Measurements from ENCODE around the gene PHRF1.
"Not testable (repeated sequence)": the region's sequence is repeated elsewhere in the genome, so short reads cannot be mapped to it uniquely, and the experiment has no call there.

Gene PHRF1

GRCh38 chr11:626475-627307, 50.4 kb downstream of the PHRF1 start, which contains the start of gene SCT:
SCT (minus strand) TSS chr11:627181; CDS start chr11:627143, 38 bp downstream.
- FAIRE-seq (no peak), DNase-seq (ENCODE audit: low spot score) (no peak)

DNA sequence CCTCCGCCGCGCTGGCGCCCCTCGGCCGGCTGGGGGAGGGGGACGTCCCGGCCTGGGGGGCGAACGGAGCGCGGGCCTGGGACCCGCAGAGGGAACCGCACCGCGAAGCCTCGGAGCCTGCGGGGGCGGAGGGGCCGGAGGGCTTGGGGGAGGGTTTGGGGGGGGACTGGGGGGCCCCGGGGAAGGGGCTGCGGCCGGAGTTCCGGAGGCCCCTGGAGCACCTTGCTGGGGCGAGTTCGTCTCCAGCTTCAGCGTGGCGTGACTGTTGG, 51.0 kb downstream of the PHRF1 start:
- DNase-seq (ENCODE audit: low spot score): no peak
- FAIRE-seq: no peak

GRCh38 chr11:628056-628455, 51.8 kb downstream of the PHRF1 start:
- DNase-seq (ENCODE audit: low spot score) (no peak), FAIRE-seq (no peak)

GRCh38 chr11:629237-629583, 52.9 kb downstream of the PHRF1 start:
- no peak for DNase-seq (ENCODE audit: low spot score)
- FAIRE-seq: no peak

- DNase-seq (ENCODE audit: low spot score) (no peak), FAIRE-seq (no peak)
Observed at GRCh38 chr11:630871-631270, 54.6 kb downstream of the PHRF1 start.

DNA sequence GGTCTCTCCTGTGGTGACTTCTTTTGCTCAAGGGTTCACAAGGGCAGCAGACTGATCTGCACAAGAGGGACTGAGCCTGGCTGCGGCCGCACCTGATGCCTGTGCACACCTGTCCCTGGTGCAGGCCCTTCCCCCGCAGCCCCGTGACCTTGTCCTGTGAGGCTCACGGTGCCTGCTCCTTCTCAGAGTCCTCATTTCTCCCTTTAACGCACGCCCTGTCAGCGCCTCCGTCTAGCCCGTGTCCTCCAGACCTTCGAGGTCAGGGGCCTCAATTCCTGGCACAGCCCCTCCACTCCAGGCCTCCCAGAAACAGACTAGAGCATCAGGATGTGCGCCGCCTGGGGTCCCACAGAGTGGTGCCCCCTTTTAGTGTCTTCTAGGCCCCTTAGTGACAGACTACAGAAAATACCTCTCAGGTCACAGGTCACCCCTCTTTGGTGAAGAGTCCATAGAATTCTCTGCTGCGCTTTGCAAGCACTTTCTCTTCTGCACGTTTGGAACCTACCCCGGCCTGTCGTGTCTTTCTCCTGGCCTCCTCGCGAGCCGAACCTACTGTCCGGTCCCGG, 59.8 kb downstream of the PHRF1 start:
- no peak for DNase-seq (ENCODE audit: low spot score)
- FAIRE-seq: no peak

DNA sequence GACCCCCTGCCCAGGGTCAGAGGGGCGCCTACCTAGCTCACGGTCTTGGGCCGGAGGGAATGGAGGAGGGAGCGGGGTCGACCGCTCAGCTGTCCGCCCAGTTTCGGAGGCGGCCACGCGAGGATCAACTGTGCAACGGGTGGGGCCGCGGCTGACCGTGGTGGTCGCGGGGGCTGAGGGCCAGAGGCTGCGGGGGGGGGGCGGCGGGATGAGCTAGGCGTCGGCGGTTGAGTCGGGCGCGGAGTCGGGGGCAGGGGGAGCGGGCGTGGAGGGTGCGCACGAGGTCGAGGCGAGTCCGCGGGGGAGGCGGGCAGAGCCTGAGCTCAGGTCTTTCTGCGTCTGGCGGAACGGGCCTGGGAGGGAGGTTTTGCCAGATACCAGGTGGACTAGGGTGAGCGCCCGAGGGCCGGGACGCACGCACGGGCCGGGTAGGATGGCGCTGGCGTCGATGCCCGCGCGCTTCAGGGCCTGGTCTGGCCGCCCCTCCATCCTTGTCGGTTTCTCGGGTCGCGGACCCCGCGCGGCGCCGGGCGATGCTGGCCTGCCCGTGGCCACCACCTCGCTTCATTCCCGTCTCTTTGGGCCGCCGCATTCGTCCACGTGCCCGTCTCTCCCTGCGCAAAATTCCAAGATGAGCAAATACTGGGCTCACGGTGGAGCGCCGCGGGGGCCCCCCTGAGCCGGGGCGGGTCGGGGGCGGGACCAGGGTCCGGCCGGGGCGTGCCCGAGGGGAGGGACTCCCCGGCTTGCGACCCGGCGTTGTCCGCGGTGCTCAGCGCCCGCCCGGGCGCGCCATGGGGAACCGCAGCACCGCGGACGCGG, 60.5 kb downstream of the PHRF1 start, which contains the start of gene DRD4:
TSS of gene DRD4 (plus strand) at position 759 of the 822 bp plus-strand sequence. CDS start at position 795, 36 bp downstream.
- no peak for DNase-seq (ENCODE audit: low spot score)
- no peak for FAIRE-seq

DNA sequence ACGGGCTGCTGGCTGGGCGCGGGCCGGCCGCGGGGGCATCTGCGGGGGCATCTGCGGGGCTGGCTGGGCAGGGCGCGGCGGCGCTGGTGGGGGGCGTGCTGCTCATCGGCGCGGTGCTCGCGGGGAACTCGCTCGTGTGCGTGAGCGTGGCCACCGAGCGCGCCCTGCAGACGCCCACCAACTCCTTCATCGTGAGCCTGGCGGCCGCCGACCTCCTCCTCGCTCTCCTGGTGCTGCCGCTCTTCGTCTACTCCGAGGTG, 61.0 kb downstream of the PHRF1 start:
- FAIRE-seq (no peak), DNase-seq (ENCODE audit: low spot score) (no peak)

- DNase-seq (ENCODE audit: low spot score) (no peak), FAIRE-seq (no peak)
Observed at GRCh38 chr11:637593-638521, 61.6 kb downstream of the PHRF1 start.

DNA sequence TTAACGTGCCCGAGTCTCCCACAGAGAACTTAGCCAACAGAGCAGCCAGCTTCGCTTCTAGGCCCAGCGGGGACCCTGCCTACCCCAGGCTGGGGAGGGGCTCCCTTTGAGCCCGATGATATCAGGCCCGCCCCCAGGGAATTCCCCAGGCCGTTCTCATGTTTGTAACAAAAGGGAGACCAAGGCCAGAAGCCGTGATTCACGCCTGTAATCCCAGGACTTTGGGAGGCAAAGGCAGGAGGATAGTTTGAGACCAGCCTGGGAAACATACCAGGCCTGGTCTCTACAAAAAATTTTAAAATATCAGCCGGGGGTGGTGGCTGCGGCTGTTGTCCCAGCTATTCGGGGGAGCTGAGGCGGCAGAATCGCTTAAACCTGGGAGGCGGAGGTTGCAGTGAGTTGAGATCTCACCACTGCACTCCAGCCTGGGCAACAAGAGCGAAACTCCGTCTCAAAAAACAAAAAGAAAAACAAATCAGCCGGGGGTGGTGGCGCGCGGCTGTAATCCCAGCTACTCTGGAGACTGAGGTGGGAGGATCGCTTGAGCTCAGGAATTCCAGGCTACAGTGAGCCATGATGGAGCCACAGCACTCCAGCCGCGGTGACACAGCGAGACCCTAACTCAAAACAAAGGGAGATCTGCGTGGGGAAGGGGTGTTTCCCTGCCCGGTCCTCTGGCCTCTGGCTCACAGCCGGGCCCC, 62.5 kb downstream of the PHRF1 start:
- FAIRE-seq: no peak

DNA sequence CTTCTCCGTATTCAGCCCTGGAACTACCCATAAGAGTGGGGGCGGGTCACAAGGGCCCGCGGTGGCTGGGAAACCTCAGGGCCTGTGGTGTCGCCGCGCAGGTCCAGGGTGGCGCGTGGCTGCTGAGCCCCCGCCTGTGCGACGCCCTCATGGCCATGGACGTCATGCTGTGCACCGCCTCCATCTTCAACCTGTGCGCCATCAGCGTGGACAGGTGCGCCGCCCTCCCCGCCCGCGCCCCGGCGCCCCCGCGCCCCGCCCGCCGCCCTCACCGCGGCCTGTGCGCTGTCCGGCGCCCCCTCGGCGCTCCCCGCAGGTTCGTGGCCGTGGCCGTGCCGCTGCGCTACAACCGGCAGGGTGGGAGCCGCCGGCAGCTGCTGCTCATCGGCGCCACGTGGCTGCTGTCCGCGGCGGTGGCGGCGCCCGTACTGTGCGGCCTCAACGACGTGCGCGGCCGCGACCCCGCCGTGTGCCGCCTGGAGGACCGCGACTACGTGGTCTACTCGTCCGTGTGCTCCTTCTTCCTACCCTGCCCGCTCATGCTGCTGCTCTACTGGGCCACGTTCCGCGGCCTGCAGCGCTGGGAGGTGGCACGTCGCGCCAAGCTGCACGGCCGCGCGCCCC, 63.2 kb downstream of the PHRF1 start:
- DNase-seq (ENCODE audit: low spot score): no peak
- FAIRE-seq: no peak

More for the DNA sequence above, 62.5 kb downstream of the PHRF1 start:
- no peak for DNase-seq (ENCODE audit: low spot score)

DNA sequence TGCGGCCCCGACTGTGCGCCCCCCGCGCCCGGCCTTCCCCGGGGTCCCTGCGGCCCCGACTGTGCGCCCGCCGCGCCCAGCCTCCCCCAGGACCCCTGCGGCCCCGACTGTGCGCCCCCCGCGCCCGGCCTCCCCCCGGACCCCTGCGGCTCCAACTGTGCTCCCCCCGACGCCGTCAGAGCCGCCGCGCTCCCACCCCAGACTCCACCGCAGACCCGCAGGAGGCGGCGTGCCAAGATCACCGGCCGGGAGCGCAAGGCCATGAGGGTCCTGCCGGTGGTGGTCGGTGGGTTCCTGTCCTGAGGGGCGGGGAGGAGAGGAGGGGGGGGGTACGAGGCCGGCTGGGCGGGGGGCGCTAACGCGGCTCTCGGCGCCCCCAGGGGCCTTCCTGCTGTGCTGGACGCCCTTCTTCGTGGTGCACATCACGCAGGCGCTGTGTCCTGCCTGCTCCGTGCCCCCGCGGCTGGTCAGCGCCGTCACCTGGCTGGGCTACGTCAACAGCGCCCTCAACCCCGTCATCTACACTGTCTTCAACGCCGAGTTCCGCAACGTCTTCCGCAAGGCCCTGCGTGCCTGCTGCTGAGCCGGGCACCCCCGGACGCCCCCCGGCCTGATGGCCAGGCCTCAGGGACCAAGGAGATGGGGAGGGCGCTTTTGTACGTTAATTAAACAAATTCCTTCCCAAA, 63.9 kb downstream of the PHRF1 start:
- FAIRE-seq (no peak), DNase-seq (ENCODE audit: low spot score) (no peak)

GRCh38 chr11:641806-642370, 65.6 kb downstream of the PHRF1 start:
- FAIRE-seq (no peak), DNase-seq (ENCODE audit: low spot score) (no peak)

- FAIRE-seq (no peak), DNase-seq (ENCODE audit: low spot score) (no peak)
Observed at GRCh38 chr11:643366-643765, 67.1 kb downstream of the PHRF1 start.

- FAIRE-seq (no peak), DNase-seq (ENCODE audit: low spot score) (no peak)
Observed at GRCh38 chr11:643849-644738, 67.8 kb downstream of the PHRF1 start.

GRCh38 chr11:645536-645935, 69.3 kb downstream of the PHRF1 start:
- DNase-seq (ENCODE audit: low spot score): no peak
- no peak for FAIRE-seq

DNA sequence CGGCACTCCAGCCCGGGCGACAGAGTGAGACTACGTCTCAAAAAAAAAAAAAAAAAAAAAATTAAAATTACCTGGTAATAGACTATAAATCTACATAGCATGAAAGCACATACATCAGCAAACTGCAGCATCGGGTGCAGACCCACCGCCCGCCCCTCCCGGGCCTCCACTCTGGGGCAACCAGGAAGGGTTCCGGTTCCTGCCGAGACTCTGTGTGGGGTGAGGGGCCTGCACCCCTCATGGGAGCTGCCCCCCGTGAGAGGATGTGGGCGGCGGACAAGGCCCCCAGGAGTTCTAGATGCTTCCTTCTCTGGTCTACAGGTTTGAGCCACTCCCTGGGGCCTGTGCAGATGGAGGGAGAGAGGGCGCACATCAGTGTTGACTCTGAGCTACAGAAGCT, 69.9 kb downstream of the PHRF1 start:
- no peak for DNase-seq (ENCODE audit: low spot score)
- no peak for FAIRE-seq

GRCh38 chr11:647672-648158, 71.4 kb downstream of the PHRF1 start:
- DNase-seq (ENCODE audit: low spot score); FAIRE-seq: not testable (repeated sequence)
